Nephron progenitor cell (in vitro differentiated cells): ENCODE results near the gene NPAS3.

Source experiments
- DNase-seq: peaks from one replicate; pipeline ENCODE4 v3.0.0; 2021
- H3K27ac Mint-ChIP-seq: 2 replicates; pipeline ENCODE4 v1.8.0; 2021; ENCODE audit warnings: mild to moderate bottlenecking, moderate library complexity, mixed read lengths
- H3K27me3 Mint-ChIP-seq: 2 replicates; pipeline ENCODE4 v1.8.0; 2021; ENCODE audit warnings: mild to moderate bottlenecking, low read depth, mixed read lengths; ENCODE audit not compliant: poor library complexity
- H3K36me3 Mint-ChIP-seq: 2 replicates; pipeline ENCODE4 v1.8.0; 2021; ENCODE audit warnings: low read depth, mixed read lengths
- H3K4me1 Mint-ChIP-seq: 2 replicates; pipeline ENCODE4 v1.8.0; 2021; ENCODE audit warnings: mixed read lengths
- H3K4me3 Mint-ChIP-seq: 2 replicates; pipeline ENCODE4 v1.8.0; 2021; ENCODE audit warnings: mild to moderate bottlenecking, moderate library complexity, mixed read lengths
- H3K9me3 Mint-ChIP-seq: 2 replicates; pipeline ENCODE4 v1.8.0; 2021; ENCODE audit warnings: mild to moderate bottlenecking, moderate library complexity, mixed read lengths
- TF ChIP-seq, protein P1 (sequence below): fragments of 200-600 bp; sonication (generic); IDR thresholded peaks from 2 replicates; pipeline ENCODE4 v1.5.0; 2021; ENCODE audit warnings: antibody characterized with exemption

The NPAS3 gene

DNA sequence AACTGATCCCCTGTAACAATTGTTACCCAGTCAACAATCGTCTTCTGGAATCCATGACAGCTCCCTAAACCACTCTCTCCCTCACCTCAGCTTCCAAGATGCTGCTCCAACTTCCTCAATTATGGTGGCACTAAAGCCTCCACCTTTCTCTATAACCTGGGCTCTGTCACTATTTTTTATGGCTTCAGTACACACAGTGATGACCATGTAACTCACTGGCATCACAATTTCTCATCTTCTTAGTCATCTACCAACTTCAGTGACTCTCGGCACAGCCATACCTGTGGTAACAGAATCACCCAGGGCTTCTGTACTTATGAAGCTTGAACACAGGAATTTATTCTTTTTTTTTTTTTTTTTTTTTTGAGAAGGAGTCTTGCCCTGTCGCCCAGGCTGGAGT, 32.0 kb upstream of the NPAS3 start:
- Mint-ChIP-seq H3K27me3 (no peaks in the 10 kb centered on the region), H3K4me1 (no peaks in the 10 kb centered on the region), H3K9me3 (no peaks in the 10 kb centered on the region), H3K27ac (no peak overlapping the region), H3K36me3 (no peaks in the 10 kb centered on the region), H3K4me3 (no peak overlapping the region)
- TF ChIP-seq, protein P1, sequence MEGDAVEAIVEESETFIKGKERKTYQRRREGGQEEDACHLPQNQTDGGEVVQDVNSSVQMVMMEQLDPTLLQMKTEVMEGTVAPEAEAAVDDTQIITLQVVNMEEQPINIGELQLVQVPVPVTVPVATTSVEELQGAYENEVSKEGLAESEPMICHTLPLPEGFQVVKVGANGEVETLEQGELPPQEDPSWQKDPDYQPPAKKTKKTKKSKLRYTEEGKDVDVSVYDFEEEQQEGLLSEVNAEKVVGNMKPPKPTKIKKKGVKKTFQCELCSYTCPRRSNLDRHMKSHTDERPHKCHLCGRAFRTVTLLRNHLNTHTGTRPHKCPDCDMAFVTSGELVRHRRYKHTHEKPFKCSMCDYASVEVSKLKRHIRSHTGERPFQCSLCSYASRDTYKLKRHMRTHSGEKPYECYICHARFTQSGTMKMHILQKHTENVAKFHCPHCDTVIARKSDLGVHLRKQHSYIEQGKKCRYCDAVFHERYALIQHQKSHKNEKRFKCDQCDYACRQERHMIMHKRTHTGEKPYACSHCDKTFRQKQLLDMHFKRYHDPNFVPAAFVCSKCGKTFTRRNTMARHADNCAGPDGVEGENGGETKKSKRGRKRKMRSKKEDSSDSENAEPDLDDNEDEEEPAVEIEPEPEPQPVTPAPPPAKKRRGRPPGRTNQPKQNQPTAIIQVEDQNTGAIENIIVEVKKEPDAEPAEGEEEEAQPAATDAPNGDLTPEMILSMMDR, result no peak
- no peak for DNase-seq

- no peaks in the 10 kb centered on the region for H3K9me3 Mint-ChIP-seq
- H3K4me1 Mint-ChIP-seq, result no peaks in the 10 kb centered on the region
- TF ChIP-seq, protein P1, result no peak
- no peak overlapping the region for H3K27ac Mint-ChIP-seq
- H3K36me3 Mint-ChIP-seq, result no peaks in the 10 kb centered on the region
- no peak overlapping the region for H3K4me3 Mint-ChIP-seq
- no peaks in the 10 kb centered on the region for H3K27me3 Mint-ChIP-seq
- no peak for DNase-seq
Measured at GRCh38 chr14:32908196-32909084, 30.2 kb upstream of the NPAS3 start.

- Mint-ChIP-seq H3K36me3 (no peaks in the 10 kb centered on the region), H3K27ac (no peak overlapping the region), H3K9me3 (peaks cover 6% of the 10 kb centered on the region), H3K4me1 (no peaks in the 10 kb centered on the region), H3K27me3 (no peaks in the 10 kb centered on the region), H3K4me3 (no peak overlapping the region)
- TF ChIP-seq, protein P1, result no peak
- DNase-seq, result no peak
Measured at GRCh38 chr14:32913725-32914124, 25.0 kb upstream of the NPAS3 start.

- no peaks in the 10 kb centered on the region for H3K36me3 Mint-ChIP-seq
- H3K9me3 Mint-ChIP-seq, result peaks cover 6% of the 10 kb centered on the region
- H3K4me3 Mint-ChIP-seq, result no peak overlapping the region
- H3K27ac Mint-ChIP-seq, result peak overlapping the region; percentile 27
- no peaks in the 10 kb centered on the region for H3K27me3 Mint-ChIP-seq
- DNase-seq, result no peak
- H3K4me1 Mint-ChIP-seq, result no peaks in the 10 kb centered on the region
- TF ChIP-seq, protein P1, result no peak
Measured at GRCh38 chr14:32914391-32914790, 24.3 kb upstream of the NPAS3 start.

GRCh38 chr14:32920696-32921276, 17.9 kb upstream of the NPAS3 start:
- no peaks in the 10 kb centered on the region for H3K4me1 Mint-ChIP-seq
- DNase-seq, result no peak
- peaks cover 5% of the 10 kb centered on the region for H3K27me3 Mint-ChIP-seq
- TF ChIP-seq, protein P1, result no peak
- H3K9me3 Mint-ChIP-seq, result peaks cover 6% of the 10 kb centered on the region
- H3K27ac Mint-ChIP-seq, result no peak overlapping the region
- no peak overlapping the region for H3K4me3 Mint-ChIP-seq
- no peaks in the 10 kb centered on the region for H3K36me3 Mint-ChIP-seq
